Retinal pigment epithelial cell (primary cell): ENCODE measurements around the gene SLC46A3.

Experiments
- DNase-seq: peaks from one replicate; pipeline ENCODE4 v3.0.0-alpha.2; 2010; ENCODE audit warnings: low read depth
- H3K4me3 ChIP-seq: 2 replicates; pipeline ENCODE4 v1.5.1; 2011; ENCODE audit warnings: mild to moderate bottlenecking, low read length, control low read depth, moderate library complexity
- CTCF ChIP-seq: conservative IDR thresholded peaks from 2 replicates; pipeline ENCODE4 v1.5.1; 2011; ENCODE audit warnings: low read depth, low read length, control low read depth, inconsistent platforms

Gene SLC46A3

GRCh38 chr13:28659621-28659970 is 59.2 kb downstream of the SLC46A3 start:
- peak overlapping the region; percentile 95 for H3K4me3 ChIP-seq
- DNase-seq: no peak

GRCh38 chr13:28658796-28659620 is 59.8 kb downstream of the SLC46A3 start, which contains the start of gene POMP:
Gene POMP (plus strand): TSS chr13:28659130. CDS start chr13:28659185, 55 bp downstream.
- peak; percentile 58 for DNase-seq
- no peak for TF ChIP-seq CTCF
- H3K4me3 ChIP-seq: peak within 1 kb of the TSS; percentile 95

More at GRCh38 chr13:28659621-28659970, 59.2 kb downstream of the SLC46A3 start:
- TF ChIP-seq CTCF: no peak

DNA sequence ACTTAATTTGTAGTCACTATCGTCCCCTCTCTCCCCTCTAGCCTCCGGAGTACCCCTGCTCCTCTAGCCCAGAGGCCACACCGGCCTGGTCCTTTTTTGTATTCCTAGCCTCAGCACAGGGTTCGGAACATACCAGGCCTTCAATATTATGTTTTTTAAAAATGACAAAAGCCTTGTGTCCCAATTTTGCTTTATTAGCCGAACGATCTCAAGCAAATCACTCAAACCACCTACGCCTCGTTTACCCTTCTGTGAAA is 60.3 kb downstream of the SLC46A3 start:
- TF ChIP-seq CTCF: no peak
- peak overlapping the region; percentile 95 for H3K4me3 ChIP-seq
- no peak for DNase-seq

DNA sequence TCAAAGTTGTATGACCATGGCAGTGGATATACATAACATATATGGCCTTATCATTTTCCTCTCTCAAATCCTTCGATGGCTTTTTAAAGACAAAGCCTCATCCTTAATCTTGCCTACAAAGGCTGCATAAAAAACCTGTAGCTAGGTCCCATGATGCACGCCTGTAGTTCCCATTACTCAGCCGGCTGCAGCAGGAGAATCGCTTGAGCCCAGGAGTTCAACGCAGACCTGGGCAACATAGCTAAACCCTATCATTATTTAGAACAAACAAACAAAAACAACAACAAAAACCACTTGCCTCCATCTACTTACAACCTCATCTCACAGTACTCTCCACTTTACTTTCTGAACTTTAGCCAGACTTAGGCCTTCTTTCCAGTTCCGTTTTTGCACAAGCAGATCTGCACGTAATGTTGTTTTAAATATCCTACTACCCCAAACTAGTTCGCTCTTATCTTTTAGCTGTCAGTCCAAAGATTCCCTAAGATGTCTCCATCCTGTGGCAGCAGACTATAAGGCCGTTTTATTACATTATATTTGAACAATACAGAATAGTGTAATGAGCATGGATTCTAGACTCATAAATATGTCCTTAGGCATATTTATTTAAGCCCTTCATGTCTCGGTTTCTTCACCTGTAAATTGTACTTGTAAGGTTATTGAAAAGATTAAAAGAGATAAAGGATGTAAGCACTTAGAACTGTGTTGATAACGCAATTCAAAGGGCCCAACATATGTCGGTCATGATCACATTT is 60.8 kb downstream of the SLC46A3 start:
- no peak for DNase-seq
- no peak for TF ChIP-seq CTCF
- H3K4me3 ChIP-seq: peak overlapping the region; percentile 95

DNA sequence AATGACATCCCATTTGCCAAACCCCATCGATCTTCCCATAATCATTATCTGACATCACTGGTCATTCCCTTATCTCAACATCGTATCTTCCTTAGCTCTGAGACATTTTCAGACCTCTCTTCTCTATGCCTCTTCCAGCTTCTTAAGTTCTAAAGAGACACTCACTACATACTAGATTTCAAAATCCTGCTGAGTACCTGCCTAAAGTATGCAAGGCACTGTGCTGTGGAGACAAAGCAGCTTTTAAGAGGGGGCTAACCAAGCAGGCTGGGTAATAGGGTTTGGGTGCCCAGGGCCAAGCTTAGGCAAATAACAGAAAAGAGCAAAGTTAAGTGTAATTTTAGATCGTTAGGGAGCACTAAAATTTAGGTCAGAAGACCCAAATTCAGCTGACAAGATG is 63.2 kb downstream of the SLC46A3 start:
- TF ChIP-seq CTCF: no peak
- no peak for DNase-seq
- no peak overlapping the region for H3K4me3 ChIP-seq

DNA sequence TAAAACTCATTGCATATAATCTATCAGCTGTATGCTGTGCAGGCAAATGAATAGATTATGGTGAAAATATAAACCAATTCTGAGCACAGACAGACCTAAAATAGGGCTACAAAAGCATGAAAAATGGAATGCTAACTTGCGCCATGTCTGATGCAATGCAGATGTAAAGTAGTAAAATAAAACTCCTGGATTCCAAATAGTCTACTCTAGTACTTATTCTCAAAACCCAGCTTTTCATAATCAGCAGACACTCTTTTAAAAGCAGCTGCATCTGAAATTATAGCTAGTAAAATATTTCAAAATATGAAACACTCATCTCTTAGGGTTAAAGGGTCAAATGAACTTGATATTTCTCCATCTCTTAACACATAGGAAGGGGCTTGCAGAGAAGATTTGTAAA is 64.5 kb downstream of the SLC46A3 start:
- DNase-seq: no peak
- TF ChIP-seq CTCF: no peak

GRCh38 chr13:28653111-28653510 is 65.7 kb downstream of the SLC46A3 start:
- no peak for DNase-seq
- H3K4me3 ChIP-seq: no peak overlapping the region
- TF ChIP-seq CTCF: no peak

More for the DNA sequence above, 64.5 kb downstream of the SLC46A3 start:
- H3K4me3 ChIP-seq: no peak overlapping the region
